Heart left ventricle (tissue), 13 donors: Measurements from ENCODE around the gene CD33.

Experiments used
- CTCF ChIP-seq, 12 donors: fragments of 200-600 bp; sonication (generic) in 4 of 12; IDR thresholded peaks; one replicate each; pipeline versions ENCODE4 v1.5.0 to v1.8.0; 2018 to 2022; ENCODE audit warnings: antibody characterized with exemption in 12 of 12, mild to moderate bottlenecking in 5 of 12
- POLR2A ChIP-seq, 2 donors: fragments of 450-650 bp; IDR thresholded peaks; one replicate each; pipeline ENCODE4 v1.6.1; 2017; ENCODE audit warnings: antibody characterized with exemption in 2 of 2, mild to moderate bottlenecking in 2 of 2, moderate library complexity in 2 of 2
- donor health status: ischemic (EF 13 %, LVEDD 7.1; RV severe dilation, severe dysfunction).
- donor health status: DM: no; HTN: yes; CAD: no.
- donor health status: DM: no; HTN: no; CAD: no.
- donor health status: ischemic (EF 25% LVEDD 6.9; RV normal size, moderate dysfunction).
- donor health status: ischemic (EF 25% LVEDD 5.7; RV mildly dilated, moderate dysfunction).
- donor health status: ischemic (EF 35%, LVEDD 5.7; RV mildly dilated, moderate dysfunction).
- donor health status: nonischemic (EF 11% LVEDD 7.7; RV severe dilation, severe dysfunction).
- donor health status: DM: yes; HTN: yes; CAD: no.
- donor health status: PGD.
- donor health status: ischemic (EF 29% LVEDD 5.4; RV normal size, mild dysfunction).
- donor health status: nonischemic (EF 23%, LVEDD 6.1; RV moderate dilation, normal function).

DNA sequence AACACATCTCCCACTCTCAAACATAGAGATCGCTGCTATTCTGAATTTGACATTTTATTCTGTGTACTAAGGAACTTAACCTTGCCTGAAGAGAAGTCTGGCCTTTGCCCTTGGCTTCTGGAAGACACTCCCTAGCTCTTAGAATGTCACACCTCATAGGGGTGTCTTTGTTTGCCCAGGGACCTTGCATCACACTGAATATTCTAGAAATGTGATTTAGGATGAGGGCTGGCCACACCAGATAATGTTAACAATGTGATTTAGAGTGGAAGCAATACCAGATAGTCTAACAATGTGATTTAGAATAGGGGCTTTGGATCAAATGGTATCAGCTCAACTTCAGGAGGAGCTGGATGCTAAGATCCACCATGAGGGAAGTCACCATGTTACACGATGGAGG, 32.6 kb downstream of the CD33 start:
- TF ChIP-seq CTCF (IDR thresholded peaks at IDR 0.05) (no peak), POLR2A (IDR thresholded peaks at IDR 0.05) (no peak)
